ENCODE data around the gene VAMP4. TPM values are rescaled to one million over a fixed set of nuclear protein-coding genes. Genes with fewer than 3 reads are reported as not detected.

Gene VAMP4
- total RNA-seq = 10 to 100 TPM; 13.0 to 16.9 (median 15.7) TPM
- polyA plus RNA-seq = 10 to 100 TPM in 1 of 3 donors, 1 to 10 TPM in 2; 5.7 to 10.4 (median 7.2) TPM

- 0% methylated on average over 57 of the region's 57 CpGs for WGBS, 2 donors
- Histone ChIP-seq H3K36me3 (peaks cover 0 to 11% (median 4%) of the 10 kb centered on the region in 4 donors), H3K4me1 (peaks cover 0 to 29% (median 18%) of the 10 kb centered on the region in 4 donors), H3K27ac (peak within 1 kb of the TSS; percentile 91 to 98 (median 96)), H3K9me3 (no peaks in the 10 kb centered on the region), H3K4me3 (peak within 1 kb of the TSS; percentile 75 to 97 (median 90)), H3K27me3 (no peaks in the 10 kb centered on the region)
- peak; percentile 94 for DNase-seq
- TF ChIP-seq POLR2A (IDR thresholded peaks at IDR 0.05) (peak; percentile 74 to 86), CTCF (IDR thresholded peaks at IDR 0.05) (no peak), POLR2AphosphoS5 (IDR thresholded peaks at IDR 0.05) (peak; percentile 96 to 98 (median 97)), EP300 (IDR thresholded peaks at IDR 0.05) (peak in 1 of 4 donors; percentile 39)
- intact Hi-C loops (cut with DNase I) = loop anchor here (1.0 to 10.0 kb wide), 5 partner anchors 39 to 791 kb away; partner anchors contain the start of genes DNM3, METTL13, PRRC2C and SUCO
Measured at GRCh38 chr1:171741872-171742576, at the start of gene VAMP4. Gene VAMP4, minus strand, starts transcription at chr1:171742065. Its CDS starts 3,651 bp downstream, at chr1:171738414.

GRCh38 chr1:171790318-171790717, 48.5 kb upstream of the VAMP4 start:
- Histone ChIP-seq H3K4me1 (peaks cover 0 to 6% (median 2%) of the 10 kb centered on the region in 4 donors), H3K4me3 (no peak overlapping the region), H3K27ac (no peak overlapping the region), H3K36me3 (peaks cover 16 to 99% (median 51%) of the 10 kb centered on the region in 4 donors), H3K27me3 (no peaks in the 10 kb centered on the region), H3K9me3 (no peaks in the 10 kb centered on the region)
- TF ChIP-seq POLR2AphosphoS5 (IDR thresholded peaks at IDR 0.05) (no peak), CTCF (IDR thresholded peaks at IDR 0.05) (no peak), POLR2A (IDR thresholded peaks at IDR 0.05) (no peak), EP300 (IDR thresholded peaks at IDR 0.05) (no peak)
- WGBS, 2 donors = 94 to 96% methylated on average over 6 of the region's 6 CpGs
- intact Hi-C loops (cut with DNase I) = no loop called here
- DNase-seq = no peak

GRCh38 chr1:171788696-171789095, 46.8 kb upstream of the VAMP4 start:
- Histone ChIP-seq H3K36me3 (peaks cover 16 to 100% (median 43%) of the 10 kb centered on the region in 4 donors), H3K27me3 (no peaks in the 10 kb centered on the region), H3K4me3 (no peak overlapping the region), H3K4me1 (peaks cover 0 to 22% (median 13%) of the 10 kb centered on the region in 4 donors), H3K27ac (no peak overlapping the region), H3K9me3 (no peaks in the 10 kb centered on the region)
- TF ChIP-seq EP300 (IDR thresholded peaks at IDR 0.05) (no peak), POLR2A (IDR thresholded peaks at IDR 0.05) (no peak), CTCF (IDR thresholded peaks at IDR 0.05) (no peak), POLR2AphosphoS5 (IDR thresholded peaks at IDR 0.05) (no peak)
- 86 to 90% methylated on average over 5 of the region's 5 CpGs for WGBS, 2 donors
- intact Hi-C loops (cut with DNase I) = no loop called here
- DNase-seq = no peak

- Histone ChIP-seq H3K4me1 (peaks cover 0 to 29% (median 18%) of the 10 kb centered on the region in 4 donors), H3K4me3 (no peak overlapping the region), H3K36me3 (peaks cover 16 to 93% (median 40%) of the 10 kb centered on the region in 4 donors), H3K27ac (no peak overlapping the region), H3K27me3 (no peaks in the 10 kb centered on the region), H3K9me3 (no peaks in the 10 kb centered on the region)
- 96% methylated on average over 15 of the region's 15 CpGs for WGBS, 2 donors
- TF ChIP-seq POLR2AphosphoS5 (IDR thresholded peaks at IDR 0.05) (no peak), CTCF (IDR thresholded peaks at IDR 0.05) (no peak), EP300 (IDR thresholded peaks at IDR 0.05) (no peak), POLR2A (IDR thresholded peaks at IDR 0.05) (no peak)
- intact Hi-C loops (cut with DNase I) = no loop called here
- DNase-seq = no peak
Measured at GRCh38 chr1:171787686-171788480, 46.0 kb upstream of the VAMP4 start.
